DOHH2 (cell line): Measurements from ENCODE around the gene ICAM5.

Source experiments
- H3F3A ChIP-seq: fragments of 200-600 bp; sonication (generic), shearing (Covaris generic); 2 replicates; pipeline ENCODE4 v1.6.0; 2016; ENCODE audit warnings: antibody characterized with exemption, mild to moderate bottlenecking; ENCODE audit not compliant: control insufficient read depth, insufficient read depth
- H3K27ac ChIP-seq: fragments of 200-600 bp; sonication (generic); 2 replicates; pipeline ENCODE4 v1.5.1; 2014; ENCODE audit warnings: low read depth, mild to moderate bottlenecking, low read length, moderate library complexity
- H3K27me3 ChIP-seq: fragments of 200-600 bp; sonication (generic); 2 replicates; pipeline ENCODE4 v1.6.1; 2014; ENCODE audit warnings: mild to moderate bottlenecking, low read length, mixed read lengths; ENCODE audit not compliant: control insufficient read depth
- H3K36me3 ChIP-seq: fragments of 200-600 bp; sonication (generic); 2 replicates; pipeline ENCODE4 v1.6.1; 2014; ENCODE audit warnings: mild to moderate bottlenecking, low read length, moderate library complexity, mixed read lengths; ENCODE audit not compliant: control insufficient read depth
- H3K4me1 ChIP-seq: fragments of 200-600 bp; sonication (generic); 2 replicates; pipeline ENCODE4 v1.6.1; 2014; ENCODE audit warnings: mild to moderate bottlenecking, low read length, mixed read lengths; ENCODE audit not compliant: control insufficient read depth
- H3K4me2 ChIP-seq: fragments of 200-600 bp; sonication (generic); 2 replicates; pipeline ENCODE4 v1.6.0; 2014; ENCODE audit warnings: mild to moderate bottlenecking, low read length, moderate library complexity
- H3K4me3 ChIP-seq: fragments of 200-600 bp; sonication (generic); 2 replicates; pipeline ENCODE4 v1.5.1; 2014; ENCODE audit warnings: mild to moderate bottlenecking, low read length, mixed read lengths
- H3K79me2 ChIP-seq: fragments of 200-600 bp; sonication (generic); 2 replicates; pipeline ENCODE4 v1.6.1; 2014; ENCODE audit warnings: mild to moderate bottlenecking, low read length, mixed read lengths; ENCODE audit not compliant: control insufficient read depth
- H3K9me2 ChIP-seq: fragments of 200-600 bp; sonication (generic); replicated peaks from 2 replicates; pipeline ENCODE4 v1.6.1; 2014; ENCODE audit warnings: mild to moderate bottlenecking, low read length, mixed read lengths; ENCODE audit not compliant: control insufficient read depth
- H3K9me3 ChIP-seq: fragments of 200-600 bp; sonication (generic); 2 replicates; pipeline ENCODE4 v1.6.1; 2014; ENCODE audit warnings: antibody characterized with exemption, low read length, mixed read lengths; ENCODE audit not compliant: control insufficient read depth, insufficient read depth
- H4K20me1 ChIP-seq: fragments of 200-600 bp; sonication (generic); 2 replicates; pipeline ENCODE4 v1.6.0; 2014; ENCODE audit warnings: low read depth, mild to moderate bottlenecking, antibody characterized with exemption, low read length, moderate library complexity; ENCODE audit not compliant: control insufficient read depth, insufficient read depth
- EZH2phosphoT487 ChIP-seq: fragments of 200-600 bp; sonication (generic); IDR thresholded peaks from 2 replicates; pipeline ENCODE4 v1.6.1; 2017; ENCODE audit warnings: borderline replicate concordance, mild to moderate bottlenecking, antibody characterized with exemption, low read length, moderate library complexity, mixed read lengths
- TF ChIP-seq, protein P1 (sequence below): fragments of 200-600 bp; sonication (generic); IDR thresholded peaks from one replicate; pipeline ENCODE4 v1.5.1; 2014; ENCODE audit warnings: antibody characterized with exemption, mild to moderate bottlenecking, low read depth, low read length; ENCODE audit not compliant: poor library complexity, severe bottlenecking

ICAM5 gene

DNA sequence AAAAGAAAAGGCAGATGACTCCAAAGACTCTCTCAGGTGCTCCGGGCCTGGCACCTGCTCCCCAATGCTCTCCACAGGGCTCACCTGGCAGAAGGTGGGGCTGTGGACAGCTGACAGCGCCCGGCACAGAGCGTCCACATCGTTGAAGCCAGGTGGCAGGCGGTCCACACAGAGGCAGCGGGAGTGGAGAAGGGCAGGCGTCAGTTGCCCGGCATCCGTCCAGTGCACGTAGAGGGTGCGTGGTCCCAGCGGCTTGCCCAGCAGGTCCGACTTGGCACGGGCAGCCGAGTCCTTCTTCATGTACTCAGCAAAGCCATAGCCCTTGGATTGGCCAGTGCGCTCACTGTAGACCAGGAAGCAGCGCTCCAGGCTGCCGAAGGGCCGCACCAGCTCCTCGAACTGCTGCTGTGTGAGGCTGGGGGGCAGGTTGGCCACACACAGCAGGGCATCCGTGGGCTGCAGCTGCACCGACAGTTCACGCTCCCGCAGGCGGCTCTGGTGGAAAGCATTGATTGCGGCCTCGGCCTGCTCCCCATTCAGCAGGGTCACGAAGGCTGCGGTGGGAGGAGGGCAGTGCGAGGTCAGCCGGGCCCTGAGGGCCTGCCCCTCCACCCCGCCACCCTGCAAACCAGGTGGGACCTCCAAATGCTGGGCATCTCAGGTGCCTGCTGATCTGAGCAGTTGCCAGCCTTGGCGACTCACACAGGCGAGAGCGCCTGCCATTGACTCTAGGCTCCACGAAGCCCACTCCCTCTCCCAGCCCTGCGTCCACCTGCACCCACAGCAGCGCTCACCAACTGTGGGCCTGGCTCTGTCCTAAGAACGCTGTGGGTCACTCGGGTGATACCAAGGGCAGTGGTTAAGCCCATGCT, 39.0 kb downstream of the ICAM5 start:
- Histone ChIP-seq H3K27ac (no peak overlapping the region), H3K36me3 (peaks cover 77% of the 10 kb centered on the region), H3K79me2 (peaks cover 63% of the 10 kb centered on the region), H3F3A (no peaks in the 10 kb centered on the region), H3K9me3 (no peaks in the 10 kb centered on the region), H3K9me2 (no peaks in the 10 kb centered on the region), H3K4me1 (peaks cover 12% of the 10 kb centered on the region), H4K20me1 (peaks cover 18% of the 10 kb centered on the region), H3K4me2 (no peak overlapping the region), H3K27me3 (no peaks in the 10 kb centered on the region), H3K4me3 (no peak overlapping the region)
- TF ChIP-seq EZH2phosphoT487, result no peak
- TF ChIP-seq, protein P1, sequence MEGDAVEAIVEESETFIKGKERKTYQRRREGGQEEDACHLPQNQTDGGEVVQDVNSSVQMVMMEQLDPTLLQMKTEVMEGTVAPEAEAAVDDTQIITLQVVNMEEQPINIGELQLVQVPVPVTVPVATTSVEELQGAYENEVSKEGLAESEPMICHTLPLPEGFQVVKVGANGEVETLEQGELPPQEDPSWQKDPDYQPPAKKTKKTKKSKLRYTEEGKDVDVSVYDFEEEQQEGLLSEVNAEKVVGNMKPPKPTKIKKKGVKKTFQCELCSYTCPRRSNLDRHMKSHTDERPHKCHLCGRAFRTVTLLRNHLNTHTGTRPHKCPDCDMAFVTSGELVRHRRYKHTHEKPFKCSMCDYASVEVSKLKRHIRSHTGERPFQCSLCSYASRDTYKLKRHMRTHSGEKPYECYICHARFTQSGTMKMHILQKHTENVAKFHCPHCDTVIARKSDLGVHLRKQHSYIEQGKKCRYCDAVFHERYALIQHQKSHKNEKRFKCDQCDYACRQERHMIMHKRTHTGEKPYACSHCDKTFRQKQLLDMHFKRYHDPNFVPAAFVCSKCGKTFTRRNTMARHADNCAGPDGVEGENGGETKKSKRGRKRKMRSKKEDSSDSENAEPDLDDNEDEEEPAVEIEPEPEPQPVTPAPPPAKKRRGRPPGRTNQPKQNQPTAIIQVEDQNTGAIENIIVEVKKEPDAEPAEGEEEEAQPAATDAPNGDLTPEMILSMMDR, result no peak

DNA sequence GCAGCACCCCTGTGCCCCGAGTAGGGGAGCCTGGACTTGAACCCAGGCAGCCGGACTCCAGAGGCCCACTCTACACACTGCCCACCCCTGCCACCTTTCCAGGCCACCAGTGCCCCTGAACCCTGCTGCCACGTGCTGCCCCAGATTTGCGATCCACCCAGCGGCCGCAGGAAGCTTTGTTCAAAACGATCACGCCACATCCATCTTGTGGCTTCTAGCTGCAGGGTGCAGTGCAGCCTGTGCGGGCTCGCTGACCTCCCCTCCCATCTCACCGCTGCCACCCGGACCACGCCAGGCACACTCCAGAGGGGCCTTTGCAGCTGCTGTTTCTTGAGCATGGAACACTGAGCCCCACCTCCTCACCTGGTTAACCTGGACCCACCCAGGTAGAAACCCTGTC, 39.8 kb downstream of the ICAM5 start:
- H4K20me1 ChIP-seq, result peaks cover 18% of the 10 kb centered on the region

DNA sequence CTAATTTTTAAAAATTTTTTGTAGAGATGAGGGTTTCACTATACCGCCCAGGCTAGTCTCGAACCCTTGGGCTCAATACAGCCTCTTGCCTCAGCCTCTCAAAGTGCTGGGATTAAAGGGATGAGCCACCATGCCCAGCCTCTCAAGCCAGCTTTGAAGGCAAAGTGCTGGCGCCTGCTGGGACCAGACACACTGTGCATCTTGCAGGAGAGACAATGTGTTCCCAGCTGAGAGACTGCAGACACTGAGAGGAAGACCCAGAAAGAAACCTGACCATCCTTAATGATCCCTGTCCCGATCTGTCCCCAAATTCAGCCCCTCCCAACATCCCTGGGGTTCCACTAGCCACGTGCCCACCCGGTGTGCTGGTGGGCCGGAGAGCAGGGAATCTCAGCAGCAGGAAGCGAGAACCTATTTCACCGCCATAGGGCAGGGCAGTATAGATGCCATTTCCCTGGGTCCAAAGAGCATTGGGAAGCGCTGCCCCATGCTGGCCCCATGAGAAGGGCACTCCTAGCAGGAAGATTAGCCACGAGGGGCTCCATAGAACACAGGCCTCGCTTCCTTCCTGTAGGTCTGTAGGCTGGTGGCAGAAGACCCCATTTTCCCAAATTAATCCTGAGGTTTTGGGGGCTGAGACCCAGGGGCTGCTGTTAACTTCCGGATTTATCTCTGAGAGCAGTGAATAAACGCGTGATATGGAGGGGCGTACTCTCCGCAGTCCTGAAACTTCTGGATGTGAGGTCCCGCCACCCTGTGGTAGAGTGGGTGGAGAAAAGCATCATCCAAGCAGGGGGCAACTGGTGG, 42.6 kb downstream of the ICAM5 start:
- Histone ChIP-seq H3K9me3 (no peaks in the 10 kb centered on the region), H3K4me2 (peak overlapping the region; percentile 91), H3K27ac (peak overlapping the region; percentile 80), H3K36me3 (peaks cover 54% of the 10 kb centered on the region), H3K4me3 (peak overlapping the region; percentile 91), H3K79me2 (peaks cover 68% of the 10 kb centered on the region), H3F3A (no peaks in the 10 kb centered on the region; the same call in 1 of the 2 replicates), H3K9me2 (no peaks in the 10 kb centered on the region), H3K4me1 (peaks cover 28% of the 10 kb centered on the region), H3K27me3 (no peaks in the 10 kb centered on the region), H4K20me1 (peaks cover 18% of the 10 kb centered on the region)
- TF ChIP-seq, protein P1, result no peak
- TF ChIP-seq EZH2phosphoT487, result no peak

More for the DNA sequence above, 39.8 kb downstream of the ICAM5 start:
- H3K36me3 ChIP-seq, result peaks cover 75% of the 10 kb centered on the region
- H3K4me3 ChIP-seq, result no peak overlapping the region
- H3K4me2 ChIP-seq, result no peak overlapping the region
- H3K27ac ChIP-seq, result no peak overlapping the region
- no peaks in the 10 kb centered on the region for H3K9me3 ChIP-seq
- TF ChIP-seq EZH2phosphoT487, result no peak
- TF ChIP-seq, protein P1, result no peak
- no peaks in the 10 kb centered on the region for H3K27me3 ChIP-seq
- H3K9me2 ChIP-seq, result no peaks in the 10 kb centered on the region
- H3F3A ChIP-seq, result no peaks in the 10 kb centered on the region
- H3K79me2 ChIP-seq, result peaks cover 71% of the 10 kb centered on the region
- peaks cover 20% of the 10 kb centered on the region for H3K4me1 ChIP-seq
